K562 (cell line): ENCODE results near the gene KRT72. TPM values are rescaled to one million over a fixed set of nuclear protein-coding genes. Genes with fewer than 3 reads are reported as not detected.

ENCODE experiments used
- ATAC-seq: fragments of 200-7000 bp; cut with Tn5 transposase; 3 replicates; pipeline ENCODE4 v1.9.1; 2020; ENCODE audit warnings: moderate library complexity
- BruUV-seq: library from RNA; stranded (reverse); fragments of 400-500 nt; replicated peaks from 2 replicates; lab custom pipeline; 2021; lab: Mats Ljungman, UMichigan
- CTCF ChIA-PET: fragments of 300-600 bp; formaldehyde crosslinking; extraction: SDS; loops from one replicate; lab custom pipeline; 2021; ENCODE audit warnings: low intra/inter-chr PET ratio; lab: Yijun Ruan, JAX
- POLR2A ChIA-PET: fragments of 300-600, 350-650 bp; sonication (Branson Sonifier 250); formaldehyde crosslinking; extraction: SDS; loops from one replicate; lab custom pipeline; 2021; ENCODE audit warnings: antibody characterized with exemption, inconsistent platforms; lab: Yijun Ruan, JAX
- DNase-seq, 4 experiments: peaks; one replicate each; pipeline versions ENCODE4 v3.0.0 to v3.0.0-alpha.2; 2011 to 2018; ENCODE audit warnings: low spot score in 3 of 4, mixed read lengths in 3 of 4; ENCODE audit errors: extremely low read depth in 1 of 4
- FAIRE-seq: peaks from 2 replicates; lab custom pipeline; 2011; peaks lifted over from hg19 to GRCh38; lab: Jason Lieb, UNC
- H2AFZ ChIP-seq: 2 replicates; pipeline ENCODE4 v1.6.0; 2011; ENCODE audit warnings: low read depth, low read length, control low read depth, inconsistent platforms
- H3K27ac ChIP-seq: fragments of 200-600 bp; 3 replicates; pipeline ENCODE4 v1.8.0; 2011; ENCODE audit warnings: low read depth, mild to moderate bottlenecking, control low read depth, inconsistent platforms, low read length, moderate library complexity, mixed read lengths; ENCODE audit errors: extremely low read depth
- H3K27me3 ChIP-seq, 2 experiments: fragments of 300-600 bp in 1 of 2; 2 replicates in 1 of 2; 3 replicates in 1 of 2; pipeline versions ENCODE4 v1.6.0 to v1.8.0; 2011; ENCODE audit warnings: inconsistent platforms in 2 of 2, low read length in 2 of 2, mild to moderate bottlenecking in 1 of 2, mixed read lengths in 1 of 2, moderate library complexity in 1 of 2; ENCODE audit not compliant: control insufficient read depth in 2 of 2, insufficient read depth in 2 of 2
- H3K36me3 ChIP-seq: fragments of 300-600 bp; 3 replicates; pipeline ENCODE4 v1.8.0; 2011; ENCODE audit warnings: mild to moderate bottlenecking, low read length, inconsistent platforms; ENCODE audit not compliant: control insufficient read depth, insufficient read depth
- H3K4me1 ChIP-seq, 2 experiments: fragments of 200-600 bp in 1 of 2; replicated peaks in 1 of 2; 2 replicates in 1 of 2; 3 replicates in 1 of 2; pipeline versions ENCODE4 v1.5.1 to v1.8.0; 2011; ENCODE audit warnings: inconsistent platforms in 2 of 2, low read length in 2 of 2, mild to moderate bottlenecking in 1 of 2, mixed read lengths in 1 of 2, moderate library complexity in 1 of 2; ENCODE audit not compliant: control insufficient read depth in 2 of 2, insufficient read depth in 2 of 2
- H3K4me2 ChIP-seq: 2 replicates; pipeline ENCODE4 v1.6.1; 2011; ENCODE audit warnings: low read length, control low read depth, inconsistent platforms, mixed read lengths; ENCODE audit not compliant: insufficient read depth
- H3K4me3 ChIP-seq: fragments of 200-600 bp; sonication (generic), shearing (Covaris generic); 2 replicates; pipeline ENCODE4 v1.5.1; 2016; ENCODE audit warnings: control low read depth, inconsistent platforms
- H3K79me2 ChIP-seq: fragments of 200-600 bp; 3 replicates; pipeline ENCODE4 v1.8.0; 2011; ENCODE audit warnings: low read length, inconsistent platforms; ENCODE audit not compliant: control insufficient read depth, insufficient read depth
- H3K9ac ChIP-seq, 2 experiments: 2 replicates each; pipeline versions ENCODE4 v1.6.0 to v1.6.1; 2011; ENCODE audit warnings: low read depth in 2 of 2, low read length in 2 of 2, control low read depth in 1 of 2, inconsistent platforms in 1 of 2, mild to moderate bottlenecking in 1 of 2, mixed read lengths in 1 of 2; ENCODE audit not compliant: insufficient read depth in 1 of 2
- H3K9me1 ChIP-seq: one replicate; pipeline ENCODE4 v1.6.0; 2011; ENCODE audit warnings: inconsistent platforms, mild to moderate bottlenecking, low read length, moderate library complexity; ENCODE audit not compliant: control insufficient read depth, insufficient read depth
- H3K9me3 ChIP-seq: replicated peaks from 2 replicates; pipeline ENCODE4 v1.5.1; 2011; ENCODE audit warnings: low read depth, low read length, inconsistent platforms; ENCODE audit not compliant: control insufficient read depth, insufficient read depth
- H4K20me1 ChIP-seq: replicated peaks from 2 replicates; pipeline ENCODE4 v1.6.1; 2011; ENCODE audit warnings: low read length, inconsistent platforms, mixed read lengths; ENCODE audit not compliant: control insufficient read depth, insufficient read depth
- FOSL1 ChIP-seq: fragments of 200-800 bp; sonication (Bioruptor generic); conservative IDR thresholded peaks from 2 replicates; pipeline ENCODE4 v1.6.1; 2016; ENCODE audit warnings: missing genetic modification characterization, missing compliant biosample characterization
- MAFF ChIP-seq: IDR thresholded peaks from 2 replicates; pipeline ENCODE4 v1.6.1; 2012; ENCODE audit warnings: low read length, improper control_type of control experiment
- SPI1 ChIP-seq: IDR thresholded peaks from 2 replicates; pipeline ENCODE4 v1.6.1; 2011; ENCODE audit warnings: low read depth, low read length, control low read depth, borderline replicate concordance
- WGBS: fragments of 100-300 bp; shearing (Covaris generic); methylation state at CpG from one replicate; pipeline ENCODE4 v1.1.6; 2016; ENCODE audit warnings: low coverage, mixed read lengths; ENCODE audit not compliant: insufficient coverage; ENCODE audit errors: missing lambda C conversion rate; 5-methylcytosine and 5-hydroxymethylcytosine counted together
- in situ Hi-C: fragments of 300-500 bp; cut with MboI; formaldehyde crosslinking; loops from 4 replicates; pipeline ENCODE4 v1.15.0; 2018; ENCODE audit warnings: inconsistent platforms, mixed read lengths
- intact Hi-C: fragments of 100-400 bp; cut with micrococcal nuclease; formaldehyde crosslinking; loops from 2 replicates; pipeline ENCODE4 v1.14.2; 2022
- polyA plus RNA-seq, 8 experiments: library from polyadenylated mRNA; depleted of rRNA in 4 of 8; stranded (reverse) in 5 of 8; unstranded in 3 of 8; fragments of >200 nt; fragmentation: Nextera tagmentation in 2 of 8; fragmentation: Illumina TruSeq in 1 of 8; extraction: Ambion mirVana in 2 of 8; extraction: Trizol in 1 of 8; gene quantifications; 2 replicates each; pipeline versions ENCODE4 v1.2.1 to v1.2.3, GENCODE V29; 2011 to 2014; ENCODE audit warnings: inconsistent platforms in 1 of 8, missing spikeins in 1 of 8
- total RNA-seq, 7 experiments: library from RNA; depleted of rRNA in 6 of 7; stranded (reverse); fragments of >200 nt in 6 of 7; fragmentation: Illumina TruSeq in 2 of 7; extraction: Trizol in 2 of 7; gene quantifications; 2 replicates each; pipeline versions ENCODE4 v1.2.1 to v1.2.3, GENCODE V29; 2011 to 2021; ENCODE audit warnings: low replicate concordance in 1 of 7
- TF ChIP-seq, protein P1 (sequence below): fragments of 450-650 bp; conservative IDR thresholded peaks from 2 replicates; pipeline ENCODE4 v1.6.1; 2016; ENCODE audit warnings: missing genetic modification characterization, low read depth, mild to moderate bottlenecking, missing compliant biosample characterization, moderate library complexity
- TF ChIP-seq, protein P2 (sequence below): fragments of 450-650 bp; formaldehyde crosslinking; IDR thresholded peaks from 2 replicates; pipeline ENCODE4 v1.4.0; 2020; ENCODE audit warnings: mild to moderate bottlenecking, moderate library complexity

Gene KRT72
- total and polyA plus RNA-seq, 9 of the 15 experiments (the other 6 are each of a cell fraction or from before 2014, with no cell fraction given) = not detected

DNA sequence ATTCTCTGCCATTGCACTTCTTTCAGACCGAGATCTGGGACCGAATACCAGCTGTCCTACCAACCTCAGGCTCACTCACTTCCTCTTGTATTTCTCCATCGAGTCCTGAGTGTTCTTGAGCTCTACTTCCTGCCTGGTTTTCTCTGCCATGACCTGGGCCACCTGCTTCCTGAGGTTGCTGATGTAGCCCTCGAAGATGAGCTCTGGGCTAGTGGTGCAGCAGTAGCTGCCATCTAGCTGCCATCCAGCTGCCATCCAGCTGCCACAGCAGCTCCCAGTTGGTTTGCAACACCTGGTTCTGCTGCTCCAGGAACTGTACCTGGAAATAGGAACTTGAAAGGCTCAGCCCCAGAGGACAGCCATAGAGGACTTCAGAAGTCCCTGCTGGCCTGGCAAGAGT is 32.1 kb upstream of the KRT72 start:
- Histone ChIP-seq H4K20me1 (no peaks in the 10 kb centered on the region), H2AFZ (peak overlapping the region; percentile 60; the same call in 1 of the 2 replicates), H3K4me1 (peaks cover 8 to 33% of the 10 kb centered on the region in 2 experiments), H3K9me3 (no peaks in the 10 kb centered on the region), H3K9me1 (no peaks in the 10 kb centered on the region), H3K36me3 (no peaks in the 10 kb centered on the region), H3K4me3 (no peak overlapping the region), H3K27me3 (no peaks in the 10 kb centered on the region), H3K79me2 (no peaks in the 10 kb centered on the region), H3K27ac (no peak overlapping the region), H3K4me2 (no peak overlapping the region), H3K9ac (peak overlapping the region in 1 of 2 experiments; percentile 11; a peak in 1 of 4 replicates)
- DNase-seq (no peak), ATAC-seq (no peak), FAIRE-seq (no peak)
- WGBS = 21% methylated on average over 4 of the region's 4 CpGs
- ChIA-PET CTCF (no interaction called here), POLR2A (interaction anchor here (1.0 kb wide), 1 partner anchor 24 kb away, joined by 3 read pairs; no protein-coding TSS in a partner anchor)
- intact Hi-C loops = no loop called here
- BruUV-seq = no TSS peak
- in situ Hi-C loops = no loop called here
- 0 out of 2 replicates have a peak, but pooled peaks have one; percentile 31 for TF ChIP-seq SPI1
- no peak for TF ChIP-seq MAFF

DNA sequence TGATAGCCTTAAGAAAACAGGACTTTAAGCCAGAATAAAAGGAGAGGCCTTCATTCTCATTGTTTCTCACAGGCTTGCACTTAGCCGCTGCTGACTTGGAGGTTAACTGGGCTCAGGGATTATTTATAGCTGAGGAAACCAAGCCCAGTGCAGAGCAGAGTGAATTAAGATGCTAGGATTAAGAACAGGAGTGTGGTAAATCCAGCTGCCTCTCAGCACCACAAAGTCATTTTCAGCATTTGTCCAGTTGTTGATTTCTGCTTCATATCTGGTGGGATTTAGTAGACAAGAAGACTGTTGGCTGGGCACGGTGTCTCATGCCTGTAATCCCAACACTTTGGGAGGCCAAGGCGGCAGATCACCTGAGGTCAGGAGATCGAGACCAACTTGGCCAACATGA is 31.4 kb upstream of the KRT72 start:
- WGBS = 66% methylated on average over 4 of the region's 4 CpGs

More for the DNA sequence above, 31.4 kb upstream of the KRT72 start:
- intact Hi-C loops (no loop called here), in situ Hi-C loops (no loop called here)
- Histone ChIP-seq H3K9ac (no peak overlapping the region), H3K36me3 (no peaks in the 10 kb centered on the region), H3K9me1 (no peaks in the 10 kb centered on the region), H3K4me3 (no peak overlapping the region), H4K20me1 (no peaks in the 10 kb centered on the region), H2AFZ (no peak overlapping the region), H3K4me1 (peaks cover 8 to 33% of the 10 kb centered on the region in 2 experiments), H3K27ac (no peak overlapping the region), H3K9me3 (no peaks in the 10 kb centered on the region), H3K27me3 (no peaks in the 10 kb centered on the region), H3K4me2 (no peak overlapping the region), H3K79me2 (no peaks in the 10 kb centered on the region)
- DNase-seq = no peak
- TF ChIP-seq FOSL1 (tag) = no peak
- TF ChIP-seq, protein P1, sequence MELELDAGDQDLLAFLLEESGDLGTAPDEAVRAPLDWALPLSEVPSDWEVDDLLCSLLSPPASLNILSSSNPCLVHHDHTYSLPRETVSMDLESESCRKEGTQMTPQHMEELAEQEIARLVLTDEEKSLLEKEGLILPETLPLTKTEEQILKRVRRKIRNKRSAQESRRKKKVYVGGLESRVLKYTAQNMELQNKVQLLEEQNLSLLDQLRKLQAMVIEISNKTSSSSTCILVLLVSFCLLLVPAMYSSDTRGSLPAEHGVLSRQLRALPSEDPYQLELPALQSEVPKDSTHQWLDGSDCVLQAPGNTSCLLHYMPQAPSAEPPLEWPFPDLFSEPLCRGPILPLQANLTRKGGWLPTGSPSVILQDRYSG = no peak
- TF ChIP-seq, protein P2, sequence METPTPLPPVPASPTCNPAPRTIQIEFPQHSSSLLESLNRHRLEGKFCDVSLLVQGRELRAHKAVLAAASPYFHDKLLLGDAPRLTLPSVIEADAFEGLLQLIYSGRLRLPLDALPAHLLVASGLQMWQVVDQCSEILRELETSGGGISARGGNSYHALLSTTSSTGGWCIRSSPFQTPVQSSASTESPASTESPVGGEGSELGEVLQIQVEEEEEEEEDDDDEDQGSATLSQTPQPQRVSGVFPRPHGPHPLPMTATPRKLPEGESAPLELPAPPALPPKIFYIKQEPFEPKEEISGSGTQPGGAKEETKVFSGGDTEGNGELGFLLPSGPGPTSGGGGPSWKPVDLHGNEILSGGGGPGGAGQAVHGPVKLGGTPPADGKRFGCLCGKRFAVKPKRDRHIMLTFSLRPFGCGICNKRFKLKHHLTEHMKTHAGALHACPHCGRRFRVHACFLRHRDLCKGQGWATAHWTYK (CRISPR knock-in tag) = no peak
- FAIRE-seq = no peak
- BruUV-seq = no TSS peak
- ChIA-PET CTCF (no interaction called here), POLR2A (interaction anchor here (1.0 kb wide), 1 partner anchor 25 kb away, joined by 3 read pairs; no protein-coding TSS in a partner anchor)
- no peak for ATAC-seq
